Ammon's horn (tissue), 1 donor: Measurements from ENCODE around the gene FAM184B.
"Not testable (repeated sequence)": the region's sequence is repeated elsewhere in the genome, so short reads cannot be mapped to it uniquely, and the experiment has no call there.

ENCODE experiments used
- DNase-seq: peaks from one replicate; pipeline ENCODE4 v3.0.0-alpha.2; 2016; ENCODE audit warnings: low spot score

Gene FAM184B

GRCh38 chr4:17717301-17717700 lies 64.1 kb downstream of the FAM184B start:
- peak; percentile 34 for DNase-seq

- DNase-seq, result no peak
Observed at GRCh38 chr4:17715511-17715910, 65.9 kb downstream of the FAM184B start.

GRCh38 chr4:17713779-17714178 lies 67.6 kb downstream of the FAM184B start:
- DNase-seq, result no peak

- DNase-seq, result no peak
Observed at GRCh38 chr4:17712166-17712565, 69.3 kb downstream of the FAM184B start.

GRCh38 chr4:17711206-17711605 lies 70.2 kb downstream of the FAM184B start:
- not testable (repeated sequence) for DNase-seq

GRCh38 chr4:17709763-17710068 lies 71.7 kb downstream of the FAM184B start:
- no peak for DNase-seq

- DNase-seq, result no peak
Observed at GRCh38 chr4:17708992-17709762, 72.2 kb downstream of the FAM184B start.

GRCh38 chr4:17707671-17708070 lies 73.8 kb downstream of the FAM184B start:
- no peak for DNase-seq

- DNase-seq, result no peak
Observed at GRCh38 chr4:17705107-17705506, 76.3 kb downstream of the FAM184B start.

GRCh38 chr4:17704020-17704650 lies 77.3 kb downstream of the FAM184B start:
- no peak for DNase-seq

GRCh38 chr4:17702641-17703040 lies 78.8 kb downstream of the FAM184B start:
- no peak for DNase-seq

- no peak for DNase-seq
Observed at GRCh38 chr4:17701882-17702281, 79.5 kb downstream of the FAM184B start.

GRCh38 chr4:17701138-17701839 lies 80.1 kb downstream of the FAM184B start:
- DNase-seq, result no peak

- DNase-seq, result no peak
Observed at GRCh38 chr4:17699380-17699779, 82.0 kb downstream of the FAM184B start.

- no peak for DNase-seq
Observed at GRCh38 chr4:17698116-17698515, 83.3 kb downstream of the FAM184B start.

GRCh38 chr4:17695341-17695740 lies 86.1 kb downstream of the FAM184B start:
- DNase-seq, result no peak

- no peak for DNase-seq
Observed at GRCh38 chr4:17694552-17694951, 86.9 kb downstream of the FAM184B start.

- no peak for DNase-seq
Observed at GRCh38 chr4:17690898-17691297, 90.5 kb downstream of the FAM184B start.

- DNase-seq, result no peak
Observed at GRCh38 chr4:17690135-17690534, 91.3 kb downstream of the FAM184B start.

- DNase-seq, result peak; percentile 27
Observed at GRCh38 chr4:17688011-17688441, 93.4 kb downstream of the FAM184B start.

GRCh38 chr4:17687237-17687857 lies 94.1 kb downstream of the FAM184B start:
- no peak for DNase-seq

- DNase-seq, result not testable (repeated sequence)
Observed at GRCh38 chr4:17684648-17685047, 96.8 kb downstream of the FAM184B start.

- DNase-seq, result no peak
Observed at GRCh38 chr4:17682222-17682566, 99.2 kb downstream of the FAM184B start.
